ENCODE measurements around the gene NUP93. TPM values are rescaled to one million over a fixed set of nuclear protein-coding genes. Genes with fewer than 3 reads are reported as not detected.

Gene NUP93
- 10 to 100 TPM; 54.7 to 72.7 (median 66.8) TPM for polyA plus RNA-seq (ENCODE audit: low read depth in 6 of 6)

DNA sequence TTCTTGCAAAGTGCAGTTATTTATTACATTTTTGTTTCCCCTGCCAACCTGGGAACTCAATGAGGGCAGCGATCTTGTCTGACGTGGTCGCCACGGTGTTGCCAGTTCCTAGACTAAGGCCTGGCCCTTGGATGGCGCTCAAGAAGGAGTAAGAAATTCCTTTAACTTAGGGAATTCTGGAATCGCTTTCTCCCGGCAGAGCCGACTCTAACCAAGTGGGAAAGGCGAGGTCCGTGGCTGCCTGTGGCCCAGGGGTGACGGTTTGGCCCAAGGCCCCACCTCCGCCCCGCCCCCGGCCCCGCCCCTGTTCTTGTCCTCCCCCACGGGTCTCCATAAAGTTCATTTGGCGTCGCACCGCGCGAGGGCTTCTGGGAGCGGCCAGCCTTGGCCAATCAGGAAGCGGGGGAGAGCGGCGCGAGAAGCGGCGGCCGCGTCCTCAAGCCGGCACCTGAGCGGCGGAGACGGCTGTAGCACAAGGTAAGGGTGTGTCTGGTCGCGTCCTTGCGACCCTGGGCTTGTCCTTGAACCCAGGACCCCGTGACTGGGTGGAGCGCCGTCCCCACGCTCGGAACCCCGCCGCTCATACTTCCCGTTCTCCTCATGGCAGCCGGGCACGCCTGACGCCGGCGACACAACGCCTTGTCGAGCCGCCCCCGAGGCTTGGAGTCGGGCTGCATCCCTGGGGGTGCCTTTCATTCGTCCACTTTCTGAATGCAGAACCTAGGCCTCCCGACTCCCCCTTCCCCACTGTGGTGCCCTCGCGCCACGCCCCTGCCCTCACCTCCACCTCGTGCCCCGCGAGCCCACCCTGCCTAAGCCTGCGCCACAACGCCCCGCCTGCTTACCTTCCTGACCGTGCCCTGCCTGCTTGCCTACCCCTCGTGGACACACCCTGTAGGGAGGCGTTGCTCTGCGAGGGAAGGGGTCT, at the start of gene NUP93:
NUP93 (plus strand) TSS at position 395 of the 928 bp plus-strand sequence. CDS start 18,119 bp downstream, outside the sequence.
- Mint-ChIP-seq H3K9me3 (no peaks in the 10 kb centered on the region), H3K27ac (peak within 1 kb of the TSS; percentile 63 to 94 (median 90)), H3K4me3 (peak within 1 kb of the TSS in 2 of 8 donors; percentile 90 to 91), H3K36me3 (no peaks in the 10 kb centered on the region), H3K27me3 (peaks cover 0 to 5% (median 1%) of the 10 kb centered on the region in 3 donors), H3K4me1 (peaks cover 12 to 30% (median 16%) of the 10 kb centered on the region in 3 donors)
- ATAC-seq (ENCODE audit: low read depth in 2 of 2) (peak; percentile 95), DNase-seq (peak; percentile 87)

- Mint-ChIP-seq H3K27me3 (peaks cover 12 to 36% (median 27%) of the 10 kb centered on the region in 3 donors), H3K4me3 (peak within 1 kb of the TSS; percentile 84 to 94 (median 92))
These were observed 47.8 kb upstream of the NUP93 start, which contains the start of gene MT1X for GRCh38 chr16:56681939-56682702. TSS of gene MT1X (plus strand) at chr16:56682470. CDS start at chr16:56682541, 71 bp downstream.

DNA sequence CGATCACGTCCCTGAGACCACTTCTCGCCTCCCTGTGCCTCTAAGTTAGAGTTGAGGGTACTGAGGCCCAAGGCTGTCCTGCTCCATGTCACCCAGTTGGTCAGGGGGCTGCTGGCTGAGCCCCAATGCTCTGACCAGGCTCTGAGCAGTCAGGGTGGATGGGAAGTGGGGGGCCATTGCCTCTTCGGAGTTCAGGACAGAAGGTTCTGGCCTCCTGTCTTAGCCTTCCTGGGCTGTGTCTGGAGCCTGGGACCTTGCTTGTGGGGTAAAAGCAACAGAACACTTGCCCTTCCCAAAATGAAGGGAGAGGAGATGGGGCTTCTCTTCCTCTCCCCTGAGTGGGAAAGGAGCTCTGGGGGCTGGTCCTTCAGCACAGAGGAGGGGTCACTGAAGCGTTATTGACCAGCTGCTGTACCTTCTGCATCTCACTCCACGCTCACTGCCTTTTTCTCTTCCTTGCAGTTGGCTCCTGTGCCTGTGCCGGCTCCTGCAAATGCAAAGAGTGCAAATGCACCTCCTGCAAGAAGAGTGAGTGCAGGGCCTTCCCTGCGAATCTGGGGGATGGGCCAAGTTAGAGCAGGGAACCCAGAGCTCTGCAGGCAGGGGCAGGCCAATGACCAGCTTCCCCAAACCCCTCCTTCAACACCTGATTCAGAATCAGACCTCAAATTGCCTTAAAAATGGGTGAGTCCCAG, 47.1 kb upstream of the NUP93 start:
- Mint-ChIP-seq H3K9me3 (peaks cover 0 to 4% (median 0%) of the 10 kb centered on the region in 7 donors), H3K4me3 (peak overlapping the region; percentile 84 to 94 (median 92)), H3K36me3 (peaks cover 0 to 7% of the 10 kb centered on the region in 2 donors), H3K27ac (peak overlapping the region in 1 of 6 donors; percentile 9), H3K4me1 (peaks cover 11 to 23% (median 18%) of the 10 kb centered on the region in 3 donors), H3K27me3 (peaks cover 12 to 29% (median 24%) of the 10 kb centered on the region in 3 donors)
- DNase-seq (no peak), ATAC-seq (ENCODE audit: low read depth in 2 of 2) (no peak)

More at GRCh38 chr16:56681939-56682702, 47.8 kb upstream of the NUP93 start, which contains the start of gene MT1X:
- DNase-seq = peak; percentile 47
- Mint-ChIP-seq H3K36me3 (peaks cover 0 to 7% of the 10 kb centered on the region in 2 donors), H3K27ac (peak within 1 kb of the TSS in 5 of 6 donors; percentile 24 to 91 (median 30)), H3K4me1 (peaks cover 11 to 23% (median 18%) of the 10 kb centered on the region in 3 donors), H3K9me3 (peaks cover 0 to 4% (median 0%) of the 10 kb centered on the region in 7 donors)
- ATAC-seq (ENCODE audit: low read depth in 2 of 2) = peak; percentile 98 to 99

GRCh38 chr16:56683424-56684172, 46.3 kb upstream of the NUP93 start:
- DNase-seq (no peak), ATAC-seq (ENCODE audit: low read depth in 2 of 2) (no peak)
- Mint-ChIP-seq H3K9me3 (peaks cover 0 to 4% (median 0%) of the 10 kb centered on the region in 7 donors), H3K27me3 (peaks cover 12 to 28% (median 28%) of the 10 kb centered on the region in 3 donors), H3K4me1 (peaks cover 11 to 23% (median 18%) of the 10 kb centered on the region in 3 donors), H3K27ac (no peak overlapping the region), H3K4me3 (peak overlapping the region in 7 of 8 donors; percentile 32 to 93 (median 69)), H3K36me3 (peaks cover 0 to 7% of the 10 kb centered on the region in 2 donors)

- no peak overlapping the region for H3K4me3 Mint-ChIP-seq
- peak overlapping the region in 1 of 6 donors; percentile 83 for H3K27ac Mint-ChIP-seq
- H3K9me3 Mint-ChIP-seq = peaks cover 0 to 4% (median 0%) of the 10 kb centered on the region in 7 donors
- H3K4me1 Mint-ChIP-seq = peaks cover 11 to 23% (median 18%) of the 10 kb centered on the region in 3 donors
- peaks cover 12 to 34% (median 32%) of the 10 kb centered on the region in 3 donors for H3K27me3 Mint-ChIP-seq
- DNase-seq = no peak
- no peak for ATAC-seq (ENCODE audit: low read depth in 2 of 2)
- peaks cover 0 to 7% of the 10 kb centered on the region in 2 donors for H3K36me3 Mint-ChIP-seq
These were observed 45.5 kb upstream of the NUP93 start for GRCh38 chr16:56684256-56684925.

DNA sequence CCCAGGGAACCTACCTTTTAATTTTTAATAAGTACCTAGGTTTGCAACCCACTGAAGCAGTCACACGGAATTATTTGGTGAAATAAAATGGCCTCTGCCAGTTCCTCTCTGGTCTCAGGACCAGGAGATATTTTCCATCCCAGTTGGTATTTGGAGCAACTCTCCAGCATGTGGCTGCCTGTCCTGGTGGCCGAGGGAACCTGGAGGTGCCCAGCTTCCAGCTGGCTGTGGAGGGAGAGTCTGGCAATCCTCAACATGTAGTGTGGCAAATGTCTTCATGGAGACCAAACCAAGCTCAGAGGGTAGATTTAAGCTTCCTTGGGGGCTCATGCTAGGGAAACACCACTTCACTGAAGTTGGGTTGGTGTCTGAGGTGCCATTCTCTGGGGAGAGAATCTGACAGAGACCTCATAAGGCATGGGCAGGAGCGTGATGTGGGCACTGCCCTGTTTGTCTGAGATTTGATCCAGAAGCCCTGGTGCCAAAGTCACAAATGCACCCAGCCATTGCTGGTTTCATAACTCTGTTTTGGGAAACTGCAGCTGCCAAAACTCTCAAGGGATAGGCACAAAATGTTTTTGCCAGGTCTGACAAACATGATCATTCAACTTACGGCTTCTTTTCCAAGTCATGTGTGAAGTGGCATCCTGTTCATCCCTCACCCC, 44.9 kb upstream of the NUP93 start:
- Mint-ChIP-seq H3K9me3 (peaks cover 0 to 4% (median 0%) of the 10 kb centered on the region in 7 donors), H3K27ac (no peak overlapping the region), H3K4me3 (peak overlapping the region in 1 of 8 donors; percentile 7), H3K27me3 (peaks cover 13 to 41% (median 39%) of the 10 kb centered on the region in 3 donors), H3K36me3 (peaks cover 0 to 7% of the 10 kb centered on the region in 2 donors), H3K4me1 (peaks cover 11 to 23% (median 18%) of the 10 kb centered on the region in 3 donors)
- DNase-seq (no peak), ATAC-seq (ENCODE audit: low read depth in 2 of 2) (no peak)

- peaks cover 0 to 7% of the 10 kb centered on the region in 2 donors for H3K36me3 Mint-ChIP-seq
- DNase-seq = no peak
- peaks cover 16 to 51% (median 41%) of the 10 kb centered on the region in 3 donors for H3K27me3 Mint-ChIP-seq
- peak overlapping the region in 1 of 6 donors; percentile 16 for H3K27ac Mint-ChIP-seq
- H3K4me3 Mint-ChIP-seq = no peak overlapping the region
- H3K9me3 Mint-ChIP-seq = peaks cover 0 to 5% (median 3%) of the 10 kb centered on the region in 7 donors
- H3K4me1 Mint-ChIP-seq = peaks cover 6 to 18% (median 14%) of the 10 kb centered on the region in 3 donors
- no peak for ATAC-seq (ENCODE audit: low read depth in 2 of 2)
These were observed 43.2 kb upstream of the NUP93 start for GRCh38 chr16:56686758-56687157.

GRCh38 chr16:56688762-56689161, 41.2 kb upstream of the NUP93 start:
- no peaks in the 10 kb centered on the region for H3K4me1 Mint-ChIP-seq
- peaks cover 13 to 50% (median 34%) of the 10 kb centered on the region in 3 donors for H3K27me3 Mint-ChIP-seq
- ATAC-seq (ENCODE audit: low read depth in 2 of 2) = no peak
- no peak overlapping the region for H3K27ac Mint-ChIP-seq
- H3K9me3 Mint-ChIP-seq = peaks cover 0 to 5% (median 3%) of the 10 kb centered on the region in 7 donors
- no peak for DNase-seq
- no peak overlapping the region for H3K4me3 Mint-ChIP-seq
- peaks cover 0 to 7% of the 10 kb centered on the region in 2 donors for H3K36me3 Mint-ChIP-seq

DNA sequence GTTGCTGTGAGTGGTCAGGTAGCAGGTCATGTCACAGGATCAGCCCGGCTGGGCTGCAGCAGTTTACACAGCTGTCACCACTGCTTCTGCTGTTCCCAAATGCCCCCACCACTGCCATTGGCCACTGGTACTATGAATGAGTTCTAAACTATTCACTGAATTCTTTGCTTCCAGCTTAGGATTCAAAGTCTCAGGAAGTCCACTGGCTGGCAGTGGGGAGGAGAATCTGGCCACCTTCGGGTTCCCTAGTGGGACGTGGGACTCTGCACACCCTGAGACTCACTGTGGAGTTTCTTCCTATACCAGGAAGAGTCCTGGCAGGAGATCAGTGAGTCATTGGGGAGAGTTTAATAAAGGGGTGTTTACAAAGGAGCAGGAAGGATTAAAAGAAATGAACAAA, 40.8 kb upstream of the NUP93 start:
- Mint-ChIP-seq H3K27ac (no peak overlapping the region), H3K36me3 (peaks cover 0 to 7% of the 10 kb centered on the region in 2 donors), H3K4me1 (no peaks in the 10 kb centered on the region), H3K27me3 (peaks cover 9 to 46% (median 32%) of the 10 kb centered on the region in 3 donors), H3K9me3 (peaks cover 0 to 5% (median 3%) of the 10 kb centered on the region in 7 donors), H3K4me3 (no peak overlapping the region)
- DNase-seq = no peak
- ATAC-seq (ENCODE audit: low read depth in 2 of 2) = no peak

DNA sequence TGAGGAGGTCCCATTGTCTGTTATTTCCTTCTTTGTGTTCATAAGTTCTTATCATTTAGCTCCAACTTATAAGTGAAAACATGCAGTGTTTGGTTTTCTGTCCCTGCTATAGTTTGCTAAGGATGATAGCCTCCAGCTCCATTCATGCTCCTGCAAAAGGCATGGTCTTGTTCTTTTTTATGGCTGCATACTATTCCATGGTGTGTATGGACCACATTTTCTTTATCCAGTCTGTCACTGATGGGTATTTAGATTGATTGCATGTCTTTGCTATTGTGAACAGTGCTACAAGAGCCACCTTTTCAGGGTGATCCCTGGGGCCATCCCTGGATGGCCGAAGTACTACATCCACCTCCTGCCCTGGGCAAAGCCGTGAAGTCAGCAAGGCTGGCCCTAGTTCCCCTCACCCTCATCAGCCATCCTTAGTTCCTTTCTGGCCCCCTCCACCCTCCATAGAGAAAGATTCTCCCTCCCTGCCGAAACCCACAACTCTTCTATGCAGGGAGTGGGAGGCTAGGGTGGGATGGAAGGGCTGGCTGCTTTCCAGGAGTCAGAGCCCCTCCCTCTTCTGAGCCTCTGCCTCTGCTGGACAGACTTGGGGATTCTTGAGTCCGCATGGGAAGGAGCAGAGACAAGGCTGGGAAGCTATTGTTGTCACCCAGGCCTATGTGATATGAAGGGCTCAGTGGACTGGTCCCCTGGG, 39.4 kb upstream of the NUP93 start:
- Mint-ChIP-seq H3K27me3 (peaks cover 6 to 40% (median 31%) of the 10 kb centered on the region in 3 donors), H3K4me3 (peak overlapping the region in 1 of 8 donors; percentile 35), H3K36me3 (peaks cover 0 to 7% of the 10 kb centered on the region in 2 donors), H3K4me1 (no peaks in the 10 kb centered on the region), H3K9me3 (peaks cover 0 to 5% (median 3%) of the 10 kb centered on the region in 7 donors), H3K27ac (peak overlapping the region in 1 of 6 donors; percentile 54)
- DNase-seq (no peak), ATAC-seq (ENCODE audit: low read depth in 2 of 2) (no peak)

All from naive B cell (primary cell).